GM13976 (cell line): ENCODE data around the gene MAGEB17.

Experiments
- DNase-seq: peaks from one replicate; pipeline ENCODE4 v3.0.0; 2012; ENCODE audit warnings: low spot score
- CTCF ChIP-seq: IDR thresholded peaks from 2 replicates; pipeline ENCODE4 v1.5.1; 2012; ENCODE audit warnings: borderline replicate concordance, mild to moderate bottlenecking; ENCODE audit not compliant: insufficient read depth; ENCODE audit errors: extremely low read depth, missing control alignments, control extremely low read depth
- in situ Hi-C: fragments of 300-500 bp; cut with MboI; formaldehyde crosslinking; loops from one replicate; pipeline ENCODE4 v1.12.0; 2022; ENCODE audit warnings: low sequenced_read_pairs, mixed read lengths, inconsistent platforms; ENCODE audit not compliant: unreplicated experiment

Gene MAGEB17

GRCh38 chrX:16186380-16187007, 19.2 kb downstream of the MAGEB17 start:
- TF ChIP-seq CTCF, result no peak
- in situ Hi-C loops, result no loop called here
- DNase-seq, result no peak

DNA sequence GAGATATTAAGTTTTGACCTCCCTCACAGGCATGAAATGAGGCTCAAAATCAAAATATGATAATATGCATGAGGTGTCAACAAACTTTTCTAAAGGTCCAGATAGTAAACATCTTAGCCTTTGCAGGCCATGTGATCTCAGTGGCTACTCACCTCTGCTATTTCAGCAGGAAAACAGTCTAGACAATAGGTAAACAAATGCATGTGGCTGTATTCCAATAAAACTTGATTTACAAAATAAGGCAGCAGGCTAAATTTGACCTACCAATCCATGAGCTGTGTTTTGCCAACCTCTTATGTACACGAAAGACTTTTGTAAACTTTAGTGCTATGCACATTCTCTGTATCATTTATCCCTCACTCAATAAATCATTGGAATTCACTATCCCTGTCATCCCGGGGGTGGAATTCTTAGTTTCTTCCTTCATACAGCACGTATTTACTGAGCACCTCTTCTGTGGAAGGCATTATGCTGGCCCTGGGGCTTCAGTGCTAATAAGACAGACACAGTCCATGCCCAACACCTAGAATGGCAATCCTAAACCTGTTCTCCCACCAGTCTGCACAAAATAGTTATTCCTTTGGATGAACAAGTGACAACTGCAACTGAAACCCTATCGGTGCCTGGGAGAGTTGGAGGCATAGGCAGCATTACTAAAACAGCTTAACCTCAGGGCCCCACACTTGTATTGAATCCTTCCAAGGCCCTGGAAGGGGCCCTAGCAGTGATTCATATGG, 19.9 kb downstream of the MAGEB17 start:
- TF ChIP-seq CTCF, result no peak
- DNase-seq, result no peak
- in situ Hi-C loops, result no loop called here

- DNase-seq, result no peak
- no peak for TF ChIP-seq CTCF
- in situ Hi-C loops, result no loop called here
These were observed 21.4 kb downstream of the MAGEB17 start for GRCh38 chrX:16188687-16189086.

DNA sequence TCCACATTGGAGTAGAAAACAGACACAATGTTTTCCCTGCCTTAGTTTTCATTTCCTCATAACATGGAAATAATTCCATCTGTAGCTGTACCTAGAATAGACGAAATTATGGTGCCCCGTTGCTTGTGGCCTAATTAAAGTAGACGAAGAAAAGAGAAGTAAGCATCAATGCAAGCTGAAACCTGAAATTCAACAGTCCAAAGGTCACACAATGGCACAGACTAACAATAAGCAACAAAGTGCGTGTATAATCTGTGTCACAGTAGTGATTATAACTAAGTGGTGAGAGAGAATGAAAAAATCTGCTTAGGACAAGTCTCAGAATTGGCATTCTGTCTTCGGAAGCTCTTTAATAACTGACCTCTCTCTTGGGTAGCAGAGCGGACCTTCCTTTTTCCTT, 24.3 kb downstream of the MAGEB17 start:
- TF ChIP-seq CTCF, result no peak
- DNase-seq, result no peak
- in situ Hi-C loops, result no loop called here

- in situ Hi-C loops, result no loop called here
- no peak for TF ChIP-seq CTCF
- no peak for DNase-seq
These were observed 29.5 kb downstream of the MAGEB17 start for GRCh38 chrX:16196829-16197228.

- no peak for DNase-seq
- TF ChIP-seq CTCF, result no peak
These were observed 32.1 kb downstream of the MAGEB17 start for GRCh38 chrX:16199343-16199742.

More at GRCh38 chrX:16199343-16199742, 32.1 kb downstream of the MAGEB17 start:
- in situ Hi-C loops, result no loop called here
